Smooth muscle cell (in vitro differentiated cells): Measurements from ENCODE around the gene LOXHD1. TPM values are rescaled to one million over a fixed set of nuclear protein-coding genes. Genes with fewer than 3 reads are reported as not detected.

Experiments
- DNase-seq: peaks from one replicate; lab custom pipeline; 2025; ENCODE audit not compliant: unreplicated experiment; lab: John Stamatoyannopoulos, UW
- H2AFZ ChIP-seq: fragments of 200-600 bp; sonication (generic); 2 replicates; pipeline ENCODE4 v1.6.0; 2016; ENCODE audit warnings: antibody characterized with exemption, low read depth, mild to moderate bottlenecking
- H3F3A ChIP-seq: fragments of 200-600 bp; sonication (generic); 2 replicates; pipeline ENCODE4 v1.6.0; 2017; ENCODE audit warnings: antibody characterized with exemption, low read depth
- H3K27ac ChIP-seq: fragments of 200-600 bp; sonication (generic); 2 replicates; pipeline ENCODE4 v1.5.1; 2016; ENCODE audit warnings: low read depth, mild to moderate bottlenecking
- H3K27me3 ChIP-seq: fragments of 200-600 bp; sonication (generic); 2 replicates; pipeline ENCODE4 v1.6.1; 2016; ENCODE audit warnings: low read depth, mild to moderate bottlenecking
- H3K36me3 ChIP-seq: fragments of 200-600 bp; sonication (generic); 2 replicates; pipeline ENCODE4 v1.5.1; 2016; ENCODE audit warnings: low read depth
- H3K4me1 ChIP-seq: fragments of 200-600 bp; sonication (generic); 2 replicates; pipeline ENCODE4 v1.5.1; 2016; ENCODE audit warnings: low read depth
- H3K4me2 ChIP-seq: fragments of 200-600 bp; sonication (generic); 2 replicates; pipeline ENCODE4 v1.6.0; 2016; ENCODE audit warnings: mild to moderate bottlenecking
- H3K4me3 ChIP-seq: fragments of 200-600 bp; sonication (generic); 2 replicates; pipeline ENCODE4 v1.5.1; 2016; ENCODE audit warnings: mild to moderate bottlenecking
- H3K79me2 ChIP-seq: fragments of 200-600 bp; sonication (generic); 2 replicates; pipeline ENCODE4 v1.6.0; 2016; ENCODE audit warnings: low read depth, mild to moderate bottlenecking
- H3K9ac ChIP-seq: fragments of 200-600 bp; sonication (generic); 2 replicates; pipeline ENCODE4 v1.6.0; 2016; ENCODE audit warnings: low read depth
- H3K9me3 ChIP-seq: fragments of 200-600 bp; sonication (generic); replicated peaks from 2 replicates; pipeline ENCODE4 v1.5.1; 2016; ENCODE audit warnings: low read depth
- H4K20me1 ChIP-seq: fragments of 200-600 bp; sonication (generic); 2 replicates; pipeline ENCODE4 v1.6.0; 2016; ENCODE audit warnings: low read depth
- WGBS: methylation state at CpG from one replicate; pipeline ENCODE4 v1.1.7; 2016; ENCODE audit warnings: low lambda C conversion rate; 5-methylcytosine and 5-hydroxymethylcytosine counted together
- polyA plus RNA-seq: library from polyadenylated mRNA; unstranded; fragments of >200 nt; fragmentation: Nextera tagmentation; extraction: Ambion mirVana; gene quantifications from 2 replicates; pipeline ENCODE4 v1.2.1, GENCODE V29; 2016
- total RNA-seq: library from RNA; depleted of rRNA; stranded (reverse); fragments of >200 nt; gene quantifications from 2 replicates; pipeline ENCODE4 v1.2.3, GENCODE V29; 2014
- TF ChIP-seq, protein P1 (sequence below): fragments of 200-600 bp; sonication (generic); IDR thresholded peaks from 2 replicates; pipeline ENCODE4 v1.5.1; 2017; ENCODE audit warnings: borderline replicate concordance, mild to moderate bottlenecking, antibody characterized with exemption; ENCODE audit not compliant: insufficient read depth, poor library complexity, severe bottlenecking

The LOXHD1 gene
- total and polyA plus RNA-seq, 2 experiments from 2014 or later = not detected

DNA sequence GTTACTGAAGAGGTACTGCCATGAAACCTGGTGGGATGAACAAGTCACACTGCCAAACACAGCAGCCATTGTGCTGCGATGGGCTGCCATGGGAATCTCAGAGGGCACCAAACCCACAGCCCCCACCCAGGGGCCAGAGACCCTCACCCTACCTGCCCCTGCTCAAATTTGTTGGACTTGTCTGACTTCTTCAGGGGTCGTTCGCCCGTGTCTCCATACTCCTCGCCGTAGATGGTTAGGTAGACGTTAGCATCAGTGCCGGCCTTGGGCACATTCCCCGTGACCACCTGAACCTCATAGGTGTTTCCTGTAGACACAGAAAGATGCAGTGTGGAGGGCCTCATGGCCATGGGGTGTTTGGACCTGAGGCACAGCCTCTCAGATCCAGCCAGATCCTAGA is 97.7 kb downstream of the LOXHD1 start:
- Histone ChIP-seq H2AFZ (no peak overlapping the region), H3K9me3 (no peaks in the 10 kb centered on the region), H3K4me1 (no peaks in the 10 kb centered on the region), H3K4me2 (no peak overlapping the region), H3K36me3 (no peaks in the 10 kb centered on the region), H3K27ac (no peak overlapping the region), H3K4me3 (no peak overlapping the region), H3K9ac (no peak overlapping the region), H4K20me1 (no peaks in the 10 kb centered on the region), H3F3A (no peaks in the 10 kb centered on the region), H3K27me3 (no peaks in the 10 kb centered on the region), H3K79me2 (no peaks in the 10 kb centered on the region)
- DNase-seq = no peak
- TF ChIP-seq, protein P1, sequence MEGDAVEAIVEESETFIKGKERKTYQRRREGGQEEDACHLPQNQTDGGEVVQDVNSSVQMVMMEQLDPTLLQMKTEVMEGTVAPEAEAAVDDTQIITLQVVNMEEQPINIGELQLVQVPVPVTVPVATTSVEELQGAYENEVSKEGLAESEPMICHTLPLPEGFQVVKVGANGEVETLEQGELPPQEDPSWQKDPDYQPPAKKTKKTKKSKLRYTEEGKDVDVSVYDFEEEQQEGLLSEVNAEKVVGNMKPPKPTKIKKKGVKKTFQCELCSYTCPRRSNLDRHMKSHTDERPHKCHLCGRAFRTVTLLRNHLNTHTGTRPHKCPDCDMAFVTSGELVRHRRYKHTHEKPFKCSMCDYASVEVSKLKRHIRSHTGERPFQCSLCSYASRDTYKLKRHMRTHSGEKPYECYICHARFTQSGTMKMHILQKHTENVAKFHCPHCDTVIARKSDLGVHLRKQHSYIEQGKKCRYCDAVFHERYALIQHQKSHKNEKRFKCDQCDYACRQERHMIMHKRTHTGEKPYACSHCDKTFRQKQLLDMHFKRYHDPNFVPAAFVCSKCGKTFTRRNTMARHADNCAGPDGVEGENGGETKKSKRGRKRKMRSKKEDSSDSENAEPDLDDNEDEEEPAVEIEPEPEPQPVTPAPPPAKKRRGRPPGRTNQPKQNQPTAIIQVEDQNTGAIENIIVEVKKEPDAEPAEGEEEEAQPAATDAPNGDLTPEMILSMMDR = no peak
- WGBS = 92% methylated on average over 9 of the region's 9 CpGs

- Histone ChIP-seq H3K36me3 (no peaks in the 10 kb centered on the region), H3K9ac (no peak overlapping the region), H4K20me1 (no peaks in the 10 kb centered on the region), H3F3A (no peaks in the 10 kb centered on the region), H3K4me1 (no peaks in the 10 kb centered on the region), H3K27ac (no peak overlapping the region), H2AFZ (no peak overlapping the region), H3K27me3 (no peaks in the 10 kb centered on the region), H3K4me3 (no peak overlapping the region), H3K9me3 (no peaks in the 10 kb centered on the region), H3K4me2 (no peak overlapping the region), H3K79me2 (no peaks in the 10 kb centered on the region)
- 90% methylated on average over 6 of the region's 10 CpGs for WGBS
- DNase-seq = no peak
- TF ChIP-seq, protein P1 = no peak
Measured at GRCh38 chr18:46556590-46557206, 100.3 kb downstream of the LOXHD1 start.

DNA sequence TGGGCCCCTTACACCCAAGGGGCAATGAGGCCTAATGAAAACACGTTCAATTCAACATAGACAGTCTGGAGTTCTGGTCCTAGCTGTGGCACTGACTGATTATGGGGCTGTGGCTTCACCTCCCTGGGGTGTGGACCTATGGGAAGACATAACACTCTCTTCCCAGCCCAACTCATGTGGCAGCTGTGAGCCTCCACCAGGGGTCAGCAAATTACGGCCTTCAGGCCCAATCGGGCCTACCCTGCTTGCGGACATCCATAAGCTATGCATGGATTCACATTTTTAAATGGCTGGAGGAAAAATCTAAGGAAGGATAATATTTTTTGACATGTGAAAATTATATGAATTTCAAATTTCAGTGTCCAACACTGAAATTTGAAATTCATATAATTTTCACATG is 101.3 kb downstream of the LOXHD1 start:
- H3K9ac ChIP-seq = no peak overlapping the region
- no peaks in the 10 kb centered on the region for H3K36me3 ChIP-seq
- no peaks in the 10 kb centered on the region for H4K20me1 ChIP-seq
- DNase-seq = no peak
- 58% methylated on average over 4 of the region's 4 CpGs for WGBS
- TF ChIP-seq, protein P1 = peak; percentile 25
- no peaks in the 10 kb centered on the region for H3K27me3 ChIP-seq
- H3K9me3 ChIP-seq = no peaks in the 10 kb centered on the region
- H2AFZ ChIP-seq = no peak overlapping the region
- H3K4me3 ChIP-seq = no peak overlapping the region
- H3K4me2 ChIP-seq = no peak overlapping the region
- H3F3A ChIP-seq = no peaks in the 10 kb centered on the region
- H3K79me2 ChIP-seq = no peaks in the 10 kb centered on the region
- no peaks in the 10 kb centered on the region for H3K4me1 ChIP-seq
- no peak overlapping the region for H3K27ac ChIP-seq

GRCh38 chr18:46555213-46555612 is 101.8 kb downstream of the LOXHD1 start:
- no peak overlapping the region for H3K9ac ChIP-seq

More at GRCh38 chr18:46555213-46555612, 101.8 kb downstream of the LOXHD1 start:
- H3F3A ChIP-seq = no peaks in the 10 kb centered on the region
- H3K9me3 ChIP-seq = no peaks in the 10 kb centered on the region
- no peaks in the 10 kb centered on the region for H4K20me1 ChIP-seq
- no peaks in the 10 kb centered on the region for H3K27me3 ChIP-seq
- no peak for DNase-seq
- TF ChIP-seq, protein P1 = no peak
- no peak overlapping the region for H3K4me2 ChIP-seq
- H2AFZ ChIP-seq = no peak overlapping the region
- no peak overlapping the region for H3K4me3 ChIP-seq
- H3K27ac ChIP-seq = no peak overlapping the region
- H3K4me1 ChIP-seq = no peaks in the 10 kb centered on the region
- WGBS = 72% methylated on average over 2 of the region's 2 CpGs
- no peaks in the 10 kb centered on the region for H3K79me2 ChIP-seq
- no peaks in the 10 kb centered on the region for H3K36me3 ChIP-seq
